HL-60 (cell line): ENCODE data around the gene HNRNPA3.

Source experiments
- CTCF ChIP-seq: IDR thresholded peaks from one replicate; pipeline ENCODE4 v1.5.1; 2011; ENCODE audit warnings: low read length, control low read depth, inconsistent platforms; ENCODE audit not compliant: insufficient read depth
- GABPA ChIP-seq: IDR thresholded peaks from 2 replicates; pipeline ENCODE4 v1.6.1; 2012; ENCODE audit warnings: low read depth
- POLR2AphosphoS5 ChIP-seq: IDR thresholded peaks from 2 replicates; pipeline ENCODE4 v1.6.1; 2012; ENCODE audit warnings: low read depth
- REST ChIP-seq: IDR thresholded peaks from 2 replicates; pipeline ENCODE4 v1.6.1; 2012; ENCODE audit warnings: low read depth; ENCODE audit not compliant: insufficient replicate concordance

GRCh38 chr2:177242121-177242987, 29.8 kb downstream of the HNRNPA3 start:
- no peak for TF ChIP-seq CTCF
- TF ChIP-seq REST = no peak
- no peak for TF ChIP-seq GABPA
- TF ChIP-seq POLR2AphosphoS5 = no peak
